HG03064 (cell line): ENCODE measurements around the gene KMT5B.

Source experiments
- ATAC-seq: cut with Tn5 transposase; IDR thresholded peaks from one replicate; pipeline ENCODE4 v1.9.1; 2021; ENCODE audit warnings: low read depth; ENCODE audit not compliant: unreplicated experiment

Gene KMT5B

GRCh38 chr11:68216171-68216938, 3.3 kb upstream of the KMT5B start:
- no peak for ATAC-seq

- no peak for ATAC-seq
These were observed 2.6 kb upstream of the KMT5B start for GRCh38 chr11:68215524-68216170.

GRCh38 chr11:68215087-68215445, 2.0 kb upstream of the KMT5B start:
- ATAC-seq = no peak

- no peak for ATAC-seq
These were observed 1.3 kb upstream of the KMT5B start for GRCh38 chr11:68214173-68215086.

GRCh38 chr11:68213555-68214172, 568 bp upstream of the KMT5B start:
- ATAC-seq = peak; percentile 44

GRCh38 chr11:68212421-68213134, 518 bp downstream of the KMT5B start:
- ATAC-seq = no peak

GRCh38 chr11:68211546-68211945, 1.6 kb downstream of the KMT5B start:
- no peak for ATAC-seq

GRCh38 chr11:68206211-68206610, 6.9 kb downstream of the KMT5B start:
- no peak for ATAC-seq

GRCh38 chr11:68204402-68204801, 8.7 kb downstream of the KMT5B start:
- no peak for ATAC-seq

- ATAC-seq = no peak
These were observed 10.9 kb downstream of the KMT5B start for GRCh38 chr11:68202165-68202564.

- ATAC-seq = no peak
These were observed 11.6 kb downstream of the KMT5B start for GRCh38 chr11:68201492-68201891.

- ATAC-seq = no peak
These were observed 12.5 kb downstream of the KMT5B start for GRCh38 chr11:68200639-68201038.

- ATAC-seq = no peak
These were observed 13.7 kb downstream of the KMT5B start for GRCh38 chr11:68199295-68199987.

GRCh38 chr11:68196219-68196618, 16.9 kb downstream of the KMT5B start:
- no peak for ATAC-seq

GRCh38 chr11:68194675-68195294, 18.3 kb downstream of the KMT5B start:
- ATAC-seq = no peak

GRCh38 chr11:68193018-68193417, 20.1 kb downstream of the KMT5B start:
- ATAC-seq = no peak

- ATAC-seq = no peak
These were observed 21.2 kb downstream of the KMT5B start for GRCh38 chr11:68191661-68192579.

GRCh38 chr11:68189888-68190287, 23.2 kb downstream of the KMT5B start:
- ATAC-seq = no peak
